Caco-2 (cell line): ENCODE measurements around the gene LCK. TPM values are rescaled to one million over a fixed set of nuclear protein-coding genes. Genes with fewer than 3 reads are reported as not detected.
A peak's percentile ranks its signal among the peaks of the same experiment; 100 is the strongest.

Experiments used
- BruUV-seq: library from RNA; stranded (reverse); fragments of 400-500 nt; replicated peaks from 2 replicates; lab custom pipeline; 2021; lab: Mats Ljungman, UMichigan
- CTCF ChIA-PET: fragments of 300-600 bp; sonication (Branson Sonifier 250); formaldehyde crosslinking; loops from one replicate; lab custom pipeline; 2022; ENCODE audit warnings: antibody characterized with exemption; lab: Charles Lee
- POLR2A ChIA-PET: fragments of 300-600 bp; sonication (Branson Sonifier 250); formaldehyde crosslinking; loops from one replicate; lab custom pipeline; 2022; ENCODE audit warnings: antibody characterized with exemption; lab: Charles Lee
- DNase-seq, 2 experiments: peaks; one replicate each; pipeline versions ENCODE4 v3.0.0 to v3.0.0-alpha.2; 2020 to 2022
- H3K27me3 ChIP-seq: replicated peaks from 2 replicates; pipeline ENCODE4 v1.6.0; 2011; ENCODE audit warnings: low read length; ENCODE audit not compliant: control insufficient read depth, insufficient read depth
- H3K36me3 ChIP-seq: 2 replicates; pipeline ENCODE4 v1.5.1; 2011; ENCODE audit warnings: low read length; ENCODE audit not compliant: control insufficient read depth, insufficient read depth
- H3K4me1 ChIP-seq: fragments of 250-450 bp; sonication (Bioruptor Pico); 2 replicates; pipeline ENCODE4 v1.5.1; 2020; ENCODE audit warnings: mild to moderate bottlenecking
- H3K4me3 ChIP-seq: 2 replicates; pipeline ENCODE4 v1.5.1; 2011; ENCODE audit warnings: low read depth, mild to moderate bottlenecking, control low read depth, low read length
- H3K9me3 ChIP-seq: fragments of 250-450 bp; sonication (Bioruptor Pico); 2 replicates; pipeline ENCODE4 v1.5.1; 2020; ENCODE audit warnings: mild to moderate bottlenecking, moderate library complexity
- H3K27ac Mint-ChIP-seq: one replicate; pipeline ENCODE4 v1.8.0; 2022; ENCODE audit warnings: mixed read lengths; ENCODE audit not compliant: unreplicated experiment
- H3K27me3 Mint-ChIP-seq: one replicate; pipeline ENCODE4 v1.8.0; 2022; ENCODE audit warnings: mixed read lengths; ENCODE audit not compliant: insufficient read depth, unreplicated experiment
- H3K36me3 Mint-ChIP-seq: one replicate; pipeline ENCODE4 v1.8.0; 2022; ENCODE audit warnings: mild to moderate bottlenecking, mixed read lengths; ENCODE audit not compliant: insufficient read depth, unreplicated experiment
- H3K4me1 Mint-ChIP-seq: one replicate; pipeline ENCODE4 v1.8.0; 2022; ENCODE audit warnings: low read depth, mixed read lengths; ENCODE audit not compliant: unreplicated experiment
- H3K4me3 Mint-ChIP-seq: one replicate; pipeline ENCODE4 v1.8.0; 2022; ENCODE audit warnings: mild to moderate bottlenecking, moderate library complexity, mixed read lengths; ENCODE audit not compliant: unreplicated experiment
- H3K9me3 Mint-ChIP-seq: one replicate; pipeline ENCODE4 v1.8.0; 2022; ENCODE audit warnings: mixed read lengths; ENCODE audit not compliant: unreplicated experiment
- intact Hi-C: fragments of 100-400 bp; cut with micrococcal nuclease; formaldehyde crosslinking; loops from one replicate; pipeline ENCODE4 v1.10.0; 2022; ENCODE audit not compliant: unreplicated experiment
- total RNA-seq: library from RNA; stranded (reverse); gene quantifications from 2 replicates; pipeline ENCODE4 v1.2.3, GENCODE V29; 2022
- TF ChIP-seq, protein P1 (sequence below), 2 experiments: fragments of 200-600 bp in 1 of 2; IDR thresholded peaks; 1 replicate in 1 of 2; 2 replicates in 1 of 2; pipeline versions ENCODE4 v1.5.1 to v1.8.0; 2011 to 2022; ENCODE audit warnings: antibody characterized with exemption in 1 of 2, control low read depth in 1 of 2, inconsistent platforms in 1 of 2, low read depth in 1 of 2, low read length in 1 of 2, mild to moderate bottlenecking in 1 of 2, moderate library complexity in 1 of 2; ENCODE audit not compliant: insufficient read depth in 1 of 2, severe bottlenecking in 1 of 2, unreplicated experiment in 1 of 2

Gene LCK
- total RNA-seq, 1 experiment from 2014 or later: 0.39 TPM

DNA sequence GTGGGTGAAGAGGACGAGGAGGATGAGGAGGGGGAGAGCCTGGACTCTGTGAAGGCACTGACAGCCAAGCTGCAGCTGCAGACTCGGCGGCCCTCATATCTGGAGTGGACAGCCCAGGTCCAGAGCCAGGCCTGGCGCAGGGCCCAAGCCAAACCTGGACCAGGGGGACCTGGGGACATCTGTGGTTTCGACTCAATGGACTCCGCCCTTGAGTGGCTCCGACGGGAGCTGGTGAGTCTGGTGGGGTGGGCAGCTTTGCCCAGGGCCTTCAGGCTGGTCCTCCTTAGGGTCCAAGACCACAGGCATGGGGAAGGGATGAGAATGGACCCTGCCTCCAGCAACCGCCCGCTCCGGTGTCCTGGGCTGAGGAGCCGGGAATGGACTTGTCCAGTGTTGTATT, 3.6 kb upstream of the LCK start:
- BruUV-seq: no TSS peak
- no peaks in the 10 kb centered on the region for H3K9me3 Mint-ChIP-seq
- CTCF ChIA-PET: no interaction called here
- no peaks in the 10 kb centered on the region for H3K4me1 Mint-ChIP-seq
- DNase-seq: no peak
- Histone ChIP-seq H3K4me3 (no peak overlapping the region), H3K27me3 (no peaks in the 10 kb centered on the region), H3K9me3 (no peaks in the 10 kb centered on the region), H3K4me1 (no peaks in the 10 kb centered on the region), H3K36me3 (no peaks in the 10 kb centered on the region)
- H3K27ac Mint-ChIP-seq: no peak overlapping the region
- H3K4me3 Mint-ChIP-seq: no peak overlapping the region
- TF ChIP-seq, protein P1, sequence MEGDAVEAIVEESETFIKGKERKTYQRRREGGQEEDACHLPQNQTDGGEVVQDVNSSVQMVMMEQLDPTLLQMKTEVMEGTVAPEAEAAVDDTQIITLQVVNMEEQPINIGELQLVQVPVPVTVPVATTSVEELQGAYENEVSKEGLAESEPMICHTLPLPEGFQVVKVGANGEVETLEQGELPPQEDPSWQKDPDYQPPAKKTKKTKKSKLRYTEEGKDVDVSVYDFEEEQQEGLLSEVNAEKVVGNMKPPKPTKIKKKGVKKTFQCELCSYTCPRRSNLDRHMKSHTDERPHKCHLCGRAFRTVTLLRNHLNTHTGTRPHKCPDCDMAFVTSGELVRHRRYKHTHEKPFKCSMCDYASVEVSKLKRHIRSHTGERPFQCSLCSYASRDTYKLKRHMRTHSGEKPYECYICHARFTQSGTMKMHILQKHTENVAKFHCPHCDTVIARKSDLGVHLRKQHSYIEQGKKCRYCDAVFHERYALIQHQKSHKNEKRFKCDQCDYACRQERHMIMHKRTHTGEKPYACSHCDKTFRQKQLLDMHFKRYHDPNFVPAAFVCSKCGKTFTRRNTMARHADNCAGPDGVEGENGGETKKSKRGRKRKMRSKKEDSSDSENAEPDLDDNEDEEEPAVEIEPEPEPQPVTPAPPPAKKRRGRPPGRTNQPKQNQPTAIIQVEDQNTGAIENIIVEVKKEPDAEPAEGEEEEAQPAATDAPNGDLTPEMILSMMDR (IDR thresholded peaks at IDR 0.05; ENCODE audit: insufficient read depth in 1 of 2, low read depth in 1 of 2, low read length in 1 of 2, severe bottlenecking in 1 of 2, unreplicated experiment in 1 of 2): no peak
- no peaks in the 10 kb centered on the region for H3K36me3 Mint-ChIP-seq
- H3K27me3 Mint-ChIP-seq: no peaks in the 10 kb centered on the region
- intact Hi-C loops: no loop called here
- POLR2A ChIA-PET: no interaction called here

DNA sequence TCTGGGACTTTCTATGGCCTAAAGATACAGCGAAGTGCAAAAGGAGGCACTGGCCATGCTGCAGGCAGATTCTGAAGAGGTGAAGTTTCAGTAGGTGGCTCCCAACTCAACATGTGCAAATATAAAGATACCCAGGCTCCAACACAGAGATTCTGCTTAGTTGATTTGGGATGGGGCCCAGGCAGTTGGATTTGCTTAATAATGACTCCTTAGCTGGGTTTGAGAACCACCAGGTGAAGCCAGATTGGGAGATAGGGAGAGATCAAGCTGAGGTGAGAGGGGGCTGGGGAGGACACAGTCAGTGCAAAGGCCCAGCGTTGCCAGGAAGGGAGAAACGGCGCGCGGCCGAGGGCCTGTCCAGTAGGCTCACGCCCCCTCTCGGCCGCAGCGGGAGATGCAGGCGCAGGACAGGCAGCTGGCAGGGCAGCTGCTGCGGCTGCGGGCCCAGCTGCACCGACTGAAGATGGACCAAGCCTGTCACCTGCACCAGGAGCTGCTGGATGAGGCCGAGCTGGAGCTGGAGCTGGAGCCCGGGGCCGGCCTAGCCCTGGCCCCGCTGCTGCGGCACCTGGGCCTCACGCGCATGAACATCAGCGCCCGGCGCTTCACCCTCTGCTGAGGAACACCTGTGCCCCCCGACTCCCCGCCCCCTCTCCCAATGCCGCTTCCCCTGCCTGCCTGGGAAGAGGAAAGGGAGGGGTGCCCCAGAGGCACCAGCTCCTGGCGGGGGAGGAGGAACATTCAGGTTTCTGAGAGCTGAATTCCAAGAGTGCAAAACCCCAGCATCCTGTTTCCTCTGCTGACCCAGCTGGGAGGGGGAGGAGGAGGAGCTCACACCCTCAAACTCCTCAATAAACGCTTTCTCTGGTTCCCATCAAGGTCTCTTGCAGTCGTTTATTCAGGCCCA, 2.8 kb upstream of the LCK start:
- TF ChIP-seq, protein P1 (IDR thresholded peaks at IDR 0.05; ENCODE audit: insufficient read depth in 1 of 2, low read depth in 1 of 2, low read length in 1 of 2, severe bottlenecking in 1 of 2, unreplicated experiment in 1 of 2): peak; percentile 23 to 25

GRCh38 chr1:32249831-32250525, 1.1 kb upstream of the LCK start:
- Mint-ChIP-seq H3K27ac (no peak overlapping the region), H3K4me1 (no peaks in the 10 kb centered on the region), H3K36me3 (no peaks in the 10 kb centered on the region), H3K9me3 (no peaks in the 10 kb centered on the region), H3K27me3 (no peaks in the 10 kb centered on the region), H3K4me3 (no peak overlapping the region)
- Histone ChIP-seq H3K4me3 (no peak overlapping the region), H3K27me3 (no peaks in the 10 kb centered on the region), H3K4me1 (no peaks in the 10 kb centered on the region), H3K36me3 (no peaks in the 10 kb centered on the region), H3K9me3 (no peaks in the 10 kb centered on the region)
- ChIA-PET CTCF (no interaction called here), POLR2A (interaction anchor here (0.5 kb wide), 1 partner anchor 30 kb away, joined by 6 read pairs; no protein-coding TSS in a partner anchor)
- no peak for DNase-seq
- TF ChIP-seq, protein P1 (IDR thresholded peaks at IDR 0.05; ENCODE audit: insufficient read depth in 1 of 2, low read depth in 1 of 2, low read length in 1 of 2, severe bottlenecking in 1 of 2, unreplicated experiment in 1 of 2): no peak
- no TSS peak for BruUV-seq
- intact Hi-C loops: no loop called here

More for the DNA sequence above, 2.8 kb upstream of the LCK start:
- Mint-ChIP-seq H3K4me3 (no peak overlapping the region), H3K9me3 (no peaks in the 10 kb centered on the region), H3K36me3 (no peaks in the 10 kb centered on the region), H3K27ac (no peak overlapping the region), H3K4me1 (no peaks in the 10 kb centered on the region), H3K27me3 (no peaks in the 10 kb centered on the region)
- Histone ChIP-seq H3K9me3 (no peaks in the 10 kb centered on the region), H3K36me3 (no peaks in the 10 kb centered on the region), H3K27me3 (no peaks in the 10 kb centered on the region), H3K4me1 (no peaks in the 10 kb centered on the region), H3K4me3 (no peak overlapping the region)
- intact Hi-C loops: no loop called here
- peak; percentile 47 to 48 for DNase-seq
- no TSS peak for BruUV-seq
- ChIA-PET CTCF (no interaction called here), POLR2A (interaction anchor here (0.6 kb wide), 1 partner anchor 9 kb away, joined by 3 read pairs; no protein-coding TSS in a partner anchor)
